CD8-positive, alpha-beta memory T cell (primary cell): ENCODE measurements around the gene GNAZ. TPM values are rescaled to one million over a fixed set of nuclear protein-coding genes. Genes with fewer than 3 reads are reported as not detected.
A peak's percentile ranks its signal among the peaks of the same experiment; 100 is the strongest.

Source experiments
- CTCF ChIA-PET: fragments of 350-600 bp; sonication (Branson Sonifier 250); formaldehyde crosslinking; loops from one replicate; lab custom pipeline; 2021; ENCODE audit warnings: antibody characterized with exemption; lab: Charles Lee
- POLR2A ChIA-PET: fragments of 350-600 bp; sonication (Branson Sonifier 250); formaldehyde crosslinking; loops from one replicate; lab custom pipeline; 2021; ENCODE audit warnings: antibody characterized with exemption; lab: Charles Lee
- DNase-seq, 5 donors: peaks; one replicate each; pipeline versions ENCODE4 v3.0.0 to v3.0.0-alpha.2; 2020 to 2022; ENCODE audit warnings: mixed read lengths in 1 of 5
- H3K27ac ChIP-seq: one replicate; pipeline ENCODE4 v1.7.0; 2013; ENCODE audit warnings: low read depth, mild to moderate bottlenecking, low read length, moderate library complexity
- H3K27me3 ChIP-seq: 2 replicates; pipeline ENCODE4 v1.7.0; 2013; ENCODE audit warnings: low read length, mild to moderate bottlenecking; ENCODE audit not compliant: insufficient read depth, poor library complexity, severe bottlenecking
- H3K36me3 ChIP-seq: 2 replicates; pipeline ENCODE4 v1.7.0; 2013; ENCODE audit warnings: mild to moderate bottlenecking, low read length, moderate library complexity; ENCODE audit not compliant: insufficient read depth
- H3K4me1 ChIP-seq: 2 replicates; pipeline ENCODE4 v1.7.0; 2013; ENCODE audit warnings: mild to moderate bottlenecking, low read length, moderate library complexity; ENCODE audit not compliant: insufficient read depth
- H3K4me3 ChIP-seq: 2 replicates; pipeline ENCODE4 v1.7.0; 2013; ENCODE audit warnings: mild to moderate bottlenecking, low read length
- H3K9me3 ChIP-seq: 2 replicates; pipeline ENCODE4 v1.7.0; 2013; ENCODE audit warnings: mild to moderate bottlenecking, low read length
- H3K27ac Mint-ChIP-seq, 8 donors: one replicate each; pipeline ENCODE4 v1.8.0; 2020 to 2021; ENCODE audit warnings: mixed read lengths in 8 of 8, mild to moderate bottlenecking in 6 of 8, inconsistent platforms in 3 of 8, moderate library complexity in 3 of 8
- H3K27me3 Mint-ChIP-seq, 2 donors: one replicate each; pipeline ENCODE4 v1.8.0; 2020 to 2021; ENCODE audit warnings: mixed read lengths in 2 of 2, mild to moderate bottlenecking in 1 of 2, moderate library complexity in 1 of 2
- H3K36me3 Mint-ChIP-seq, 3 donors: one replicate each; pipeline ENCODE4 v1.8.0; 2020 to 2021; ENCODE audit warnings: mixed read lengths in 3 of 3, inconsistent platforms in 1 of 3, mild to moderate bottlenecking in 1 of 3
- H3K4me1 Mint-ChIP-seq, 3 donors: one replicate each; pipeline ENCODE4 v1.8.0; 2020 to 2021; ENCODE audit warnings: mixed read lengths in 3 of 3, inconsistent platforms in 1 of 3, mild to moderate bottlenecking in 1 of 3
- H3K4me3 Mint-ChIP-seq, 7 donors: one replicate each; pipeline ENCODE4 v1.8.0; 2020 to 2021; ENCODE audit warnings: mixed read lengths in 7 of 7, mild to moderate bottlenecking in 6 of 7, moderate library complexity in 4 of 7, inconsistent platforms in 2 of 7
- H3K9me3 Mint-ChIP-seq, 5 donors: one replicate each; pipeline ENCODE4 v1.8.0; 2020 to 2022; ENCODE audit warnings: mixed read lengths in 5 of 5, mild to moderate bottlenecking in 3 of 5, moderate library complexity in 2 of 5, inconsistent platforms in 1 of 5
- polyA plus RNA-seq: library from polyadenylated mRNA; unstranded; fragments of 300-500 nt; fragmentation: Illumina TruSeq; gene quantifications from one replicate; pipeline ENCODE4 v1.2.3, GENCODE V29; 2021
- total RNA-seq, 2 experiments: library from RNA; stranded (reverse); gene quantifications; one replicate each; pipeline ENCODE4 v1.2.3, GENCODE V29; 2021

The GNAZ gene
- total and polyA plus RNA-seq, 3 experiments from 2014 or later, result 0.53 to 2.6 (median 2.0) TPM

DNA sequence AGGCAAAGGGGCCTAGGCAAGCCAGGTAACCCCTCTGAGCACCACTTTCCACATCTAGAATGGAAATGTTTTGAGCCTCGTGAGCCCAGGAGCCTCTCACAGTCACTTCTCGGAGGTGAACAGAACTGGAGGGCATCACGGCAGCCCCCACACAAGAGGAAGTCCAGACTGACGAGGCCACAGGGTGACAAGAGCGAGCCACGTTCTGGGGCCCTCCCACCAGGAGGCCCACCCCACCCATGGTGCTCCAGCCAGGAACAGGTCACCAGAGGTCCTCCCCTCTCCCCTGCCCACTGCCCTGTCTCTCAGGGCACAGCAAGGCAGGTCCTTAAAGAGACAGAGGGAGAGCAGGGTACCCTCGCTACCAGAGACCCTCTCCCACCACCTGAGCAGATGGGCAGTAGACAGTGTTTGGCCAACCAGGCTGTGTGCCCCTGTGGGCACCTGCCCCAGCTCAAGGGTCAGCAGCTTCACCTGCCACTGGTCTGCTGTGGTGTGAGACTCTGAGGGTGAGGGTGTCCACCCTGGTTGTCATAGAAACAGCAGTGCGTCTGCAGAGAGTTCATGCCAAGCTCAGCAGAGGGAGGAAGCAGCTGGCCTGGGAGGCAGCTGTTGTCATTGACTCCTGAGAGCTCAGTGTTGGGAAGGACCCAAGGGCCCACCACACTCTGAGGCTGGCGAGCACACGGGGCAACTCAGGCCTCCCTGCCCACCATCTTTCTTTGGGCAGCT lies 40.0 kb downstream of the GNAZ start:
- Mint-ChIP-seq H3K27me3 (peaks cover 0 to 1% of the 10 kb centered on the region in 2 donors), H3K36me3 (no peaks in the 10 kb centered on the region), H3K27ac (no peak overlapping the region), H3K9me3 (no peaks in the 10 kb centered on the region), H3K4me3 (no peak overlapping the region), H3K4me1 (no peaks in the 10 kb centered on the region)
- DNase-seq, result no peak
- Histone ChIP-seq H3K4me3 (no peak overlapping the region), H3K4me1 (no peaks in the 10 kb centered on the region), H3K27ac (no peak overlapping the region), H3K9me3 (no peaks in the 10 kb centered on the region), H3K27me3 (peaks cover 4% of the 10 kb centered on the region), H3K36me3 (no peaks in the 10 kb centered on the region)
- ChIA-PET CTCF (interaction anchor here (0.9 to 1.4 kb wide), 3 partner anchors 9 to 150 kb away, joined by 3 read pairs; no protein-coding TSS in a partner anchor), POLR2A (no interaction called here)

DNA sequence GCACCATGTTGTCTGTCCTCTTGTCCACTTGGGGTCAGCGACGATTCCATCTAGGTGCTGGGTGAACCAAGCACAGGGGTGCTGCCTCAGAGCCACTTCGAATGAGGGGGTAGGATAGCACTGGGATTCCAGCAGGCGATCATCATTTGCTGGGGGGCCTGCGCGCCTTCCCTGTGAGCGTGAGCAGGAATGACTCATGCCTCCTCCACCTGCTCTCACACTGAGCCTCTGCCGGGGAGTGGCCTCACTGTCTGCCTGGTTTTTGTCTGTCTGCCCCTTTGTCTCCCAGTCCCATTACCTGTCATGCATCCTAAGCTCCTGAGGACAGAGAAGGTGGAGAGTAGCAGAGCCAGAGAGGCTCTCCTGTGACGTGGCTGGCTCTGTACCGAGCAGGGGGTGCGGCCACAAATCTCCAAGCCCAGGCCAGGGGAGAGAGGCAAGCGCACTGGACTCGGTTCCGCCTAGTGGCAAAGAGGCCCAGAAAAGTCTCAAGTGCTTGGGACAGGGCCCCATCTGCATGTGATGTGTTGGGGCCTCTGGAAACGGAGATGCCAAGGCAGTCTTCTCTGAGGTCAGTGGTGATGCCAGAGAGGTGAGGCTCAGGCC lies 40.7 kb downstream of the GNAZ start:
- Histone ChIP-seq H3K9me3 (no peaks in the 10 kb centered on the region), H3K36me3 (no peaks in the 10 kb centered on the region), H3K4me1 (no peaks in the 10 kb centered on the region), H3K4me3 (no peak overlapping the region), H3K27ac (no peak overlapping the region), H3K27me3 (peaks cover 4% of the 10 kb centered on the region)
- H3K4me3 Mint-ChIP-seq, result no peak overlapping the region
- peaks cover 0 to 1% of the 10 kb centered on the region in 2 donors for H3K27me3 Mint-ChIP-seq
- H3K27ac Mint-ChIP-seq, result peak overlapping the region in 1 of 8 donors; percentile 40
- ChIA-PET POLR2A (no interaction called here), CTCF (interaction anchor here (0.9 to 1.3 kb wide), 2 partner anchors 9 to 17 kb away, joined by 3 read pairs; no protein-coding TSS in a partner anchor)
- H3K36me3 Mint-ChIP-seq, result no peaks in the 10 kb centered on the region
- DNase-seq, result no peak
- H3K9me3 Mint-ChIP-seq, result no peaks in the 10 kb centered on the region
- no peaks in the 10 kb centered on the region for H3K4me1 Mint-ChIP-seq

DNA sequence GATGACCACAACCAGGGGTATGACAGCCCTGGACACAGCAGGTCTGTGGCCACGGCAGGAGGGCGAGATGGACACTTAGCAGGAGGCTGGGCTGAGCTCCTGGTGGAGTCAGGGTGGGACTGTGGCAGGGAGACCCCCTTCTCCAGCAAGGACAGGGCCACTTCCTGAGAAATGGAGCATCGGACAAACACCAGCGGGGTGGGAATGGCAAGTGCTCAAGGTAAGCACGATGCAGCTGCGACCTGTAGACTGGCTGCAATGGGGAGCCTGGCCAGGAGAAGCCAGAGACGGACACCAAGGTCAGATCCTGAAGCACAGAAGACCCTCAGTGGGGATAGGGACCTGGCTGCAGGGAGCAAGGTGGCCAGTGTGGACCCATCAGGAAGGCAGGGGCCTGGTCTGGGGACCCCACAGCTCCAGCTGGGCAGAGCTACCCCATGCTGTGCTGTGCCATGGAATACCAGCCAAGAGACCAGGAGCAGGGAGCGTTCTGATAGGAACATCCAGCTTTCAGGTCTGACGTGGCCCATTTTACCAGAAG lies 42.2 kb downstream of the GNAZ start:
- Histone ChIP-seq H3K4me3 (no peak overlapping the region), H3K27me3 (peaks cover 4% of the 10 kb centered on the region), H3K27ac (no peak overlapping the region), H3K9me3 (no peaks in the 10 kb centered on the region), H3K36me3 (no peaks in the 10 kb centered on the region), H3K4me1 (no peaks in the 10 kb centered on the region)
- no peaks in the 10 kb centered on the region for H3K36me3 Mint-ChIP-seq
- no peaks in the 10 kb centered on the region for H3K4me1 Mint-ChIP-seq
- H3K4me3 Mint-ChIP-seq, result no peak overlapping the region
- CTCF ChIA-PET, result interaction anchor here (1.4 kb wide), 1 partner anchor 153 kb away, joined by 3 read pairs; no protein-coding TSS in a partner anchor
- no peaks in the 10 kb centered on the region for H3K9me3 Mint-ChIP-seq
- H3K27ac Mint-ChIP-seq, result peak overlapping the region in 1 of 8 donors; percentile 5
- POLR2A ChIA-PET, result no interaction called here
- H3K27me3 Mint-ChIP-seq, result no peaks in the 10 kb centered on the region
- no peak for DNase-seq

DNA sequence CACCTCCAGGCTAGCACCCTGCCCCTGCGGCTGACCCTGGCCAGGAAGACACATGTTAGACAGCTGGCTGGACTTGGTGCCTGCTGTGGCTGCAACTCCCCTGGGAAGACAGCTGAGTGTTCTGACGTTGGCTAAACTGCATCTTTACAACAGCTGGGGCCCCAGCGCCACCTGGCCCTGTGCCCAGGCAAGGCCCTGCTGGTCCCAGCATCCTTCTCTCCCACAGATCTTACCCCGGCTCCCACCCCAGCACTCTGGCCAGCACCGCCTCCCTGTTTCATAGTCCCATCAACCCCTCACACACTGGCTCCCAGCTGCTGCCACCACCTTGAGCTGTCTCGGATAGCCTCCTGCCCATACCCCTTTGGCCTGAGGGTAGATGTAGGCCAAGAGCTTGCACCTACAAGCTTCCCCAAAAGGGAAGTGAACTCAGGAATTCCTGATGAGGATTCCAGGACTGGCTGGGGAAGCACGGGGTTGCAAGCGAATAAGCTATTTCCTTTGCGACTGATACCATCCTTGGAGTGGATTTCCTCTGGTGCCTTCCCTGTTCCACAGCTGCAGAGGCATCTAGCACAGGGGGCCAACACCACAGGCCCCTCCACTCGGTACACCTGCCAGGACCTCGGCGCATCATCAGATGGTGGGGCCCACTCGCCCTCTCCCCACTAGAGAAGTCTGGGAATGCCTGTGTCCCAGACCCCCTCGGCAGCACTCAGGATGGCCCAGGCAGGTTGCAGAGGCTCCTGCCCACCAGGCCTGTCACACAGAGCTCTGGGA lies 42.9 kb downstream of the GNAZ start:
- H3K36me3 ChIP-seq, result no peaks in the 10 kb centered on the region
- no peak overlapping the region for H3K27ac ChIP-seq
- H3K27me3 ChIP-seq, result peaks cover 4% of the 10 kb centered on the region
- H3K4me1 Mint-ChIP-seq, result no peaks in the 10 kb centered on the region
- H3K9me3 Mint-ChIP-seq, result no peaks in the 10 kb centered on the region
- H3K9me3 ChIP-seq, result no peaks in the 10 kb centered on the region
- H3K27ac Mint-ChIP-seq, result no peak overlapping the region
- H3K4me3 ChIP-seq, result no peak overlapping the region
- H3K27me3 Mint-ChIP-seq, result no peaks in the 10 kb centered on the region
- H3K4me1 ChIP-seq, result no peaks in the 10 kb centered on the region
- peak overlapping the region in 1 of 7 donors; percentile 61 for H3K4me3 Mint-ChIP-seq
- CTCF ChIA-PET, result interaction anchor here (1.0 to 1.4 kb wide), 3 partner anchors 15 to 154 kb away, joined by 3 read pairs; no protein-coding TSS in a partner anchor
- no peaks in the 10 kb centered on the region for H3K36me3 Mint-ChIP-seq
- POLR2A ChIA-PET, result no interaction called here
- no peak for DNase-seq

DNA sequence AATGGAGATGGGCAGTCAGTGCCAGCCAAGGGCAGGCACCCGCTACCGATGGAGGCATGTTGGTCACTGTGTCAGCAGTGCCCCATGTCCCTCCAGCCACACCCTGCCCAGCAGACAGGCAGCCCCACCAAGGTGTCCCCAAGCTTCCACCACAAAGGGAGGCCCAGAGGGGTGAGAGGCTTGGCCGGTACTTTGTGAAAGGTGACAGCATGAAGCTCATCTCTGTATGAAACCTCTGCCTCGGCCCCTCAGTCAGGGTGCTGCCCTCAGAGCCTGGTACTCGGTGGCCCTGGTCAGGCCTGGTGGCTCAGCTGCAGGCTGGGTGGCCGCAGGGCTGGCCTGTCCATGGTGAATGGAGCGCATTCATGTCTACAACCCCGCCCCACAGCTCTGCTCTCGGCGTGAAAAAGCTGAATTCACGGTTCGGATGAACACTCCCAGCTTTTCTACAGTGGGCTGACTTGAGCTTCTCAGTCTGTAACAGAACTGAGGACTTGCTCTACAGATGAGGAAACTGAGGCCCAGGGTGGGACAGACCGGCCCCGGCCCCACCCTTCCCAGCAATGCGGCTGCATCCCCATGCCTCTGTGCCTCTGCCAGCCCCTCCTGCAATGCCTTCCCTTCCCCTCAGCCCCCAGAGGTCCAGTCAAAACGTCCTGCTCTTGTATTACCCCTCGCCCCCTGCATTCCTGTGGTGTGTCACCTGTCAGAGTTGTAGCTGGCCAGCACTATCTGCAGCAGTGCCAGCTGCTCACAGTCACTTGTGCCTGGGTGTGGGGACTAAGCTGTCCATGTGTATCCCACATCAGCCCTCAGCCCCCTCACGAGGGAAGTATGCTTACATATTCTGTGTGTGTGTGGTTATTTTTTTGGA lies 43.8 kb downstream of the GNAZ start:
- Histone ChIP-seq H3K36me3 (no peaks in the 10 kb centered on the region), H3K27me3 (peaks cover 4% of the 10 kb centered on the region), H3K9me3 (no peaks in the 10 kb centered on the region), H3K27ac (no peak overlapping the region), H3K4me3 (no peak overlapping the region), H3K4me1 (peaks cover 2% of the 10 kb centered on the region)
- peaks cover 0 to 4% (median under 1%) of the 10 kb centered on the region in 3 donors for H3K4me1 Mint-ChIP-seq
- H3K27me3 Mint-ChIP-seq, result no peaks in the 10 kb centered on the region
- CTCF ChIA-PET, result interaction anchor here (1.0 to 1.4 kb wide), 3 partner anchors 14 to 154 kb away, joined by 3 read pairs; no protein-coding TSS in a partner anchor
- POLR2A ChIA-PET, result no interaction called here
- no peak overlapping the region for H3K4me3 Mint-ChIP-seq
- no peak for DNase-seq
- H3K27ac Mint-ChIP-seq, result no peak overlapping the region
- H3K9me3 Mint-ChIP-seq, result no peaks in the 10 kb centered on the region
- no peaks in the 10 kb centered on the region for H3K36me3 Mint-ChIP-seq

DNA sequence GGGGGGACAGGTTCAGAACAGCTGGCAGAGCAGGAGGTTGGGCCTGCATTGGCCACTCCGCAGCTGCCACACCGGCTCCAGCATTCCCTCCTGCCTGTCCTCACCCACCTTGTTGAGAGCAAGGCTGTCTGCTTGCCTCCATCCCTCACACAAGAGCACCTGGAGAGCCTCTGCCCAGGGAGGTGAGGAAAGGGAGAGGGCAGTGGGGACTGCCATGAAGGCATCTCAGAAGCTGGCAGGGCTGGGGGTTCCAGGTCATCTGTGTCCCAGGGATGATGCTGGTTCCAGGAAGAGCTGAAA lies 44.4 kb downstream of the GNAZ start:
- no peaks in the 10 kb centered on the region for H3K36me3 ChIP-seq
- H3K9me3 ChIP-seq, result no peaks in the 10 kb centered on the region
- no peak for DNase-seq
- Mint-ChIP-seq H3K4me1 (peaks cover 6 to 10% (median 6%) of the 10 kb centered on the region in 3 donors), H3K36me3 (peaks cover 0 to 3% (median 0%) of the 10 kb centered on the region in 3 donors), H3K27me3 (no peaks in the 10 kb centered on the region), H3K9me3 (no peaks in the 10 kb centered on the region), H3K27ac (peak overlapping the region in 1 of 8 donors; percentile 24), H3K4me3 (no peak overlapping the region)
- H3K4me1 ChIP-seq, result peaks cover 8% of the 10 kb centered on the region
- no peak overlapping the region for H3K27ac ChIP-seq
- CTCF ChIA-PET, result interaction anchor here (1.0 to 1.1 kb wide), 2 partner anchors 13 to 154 kb away, joined by 3 read pairs; no protein-coding TSS in a partner anchor
- peaks cover 4% of the 10 kb centered on the region for H3K27me3 ChIP-seq
- H3K4me3 ChIP-seq, result no peak overlapping the region
- POLR2A ChIA-PET, result no interaction called here

DNA sequence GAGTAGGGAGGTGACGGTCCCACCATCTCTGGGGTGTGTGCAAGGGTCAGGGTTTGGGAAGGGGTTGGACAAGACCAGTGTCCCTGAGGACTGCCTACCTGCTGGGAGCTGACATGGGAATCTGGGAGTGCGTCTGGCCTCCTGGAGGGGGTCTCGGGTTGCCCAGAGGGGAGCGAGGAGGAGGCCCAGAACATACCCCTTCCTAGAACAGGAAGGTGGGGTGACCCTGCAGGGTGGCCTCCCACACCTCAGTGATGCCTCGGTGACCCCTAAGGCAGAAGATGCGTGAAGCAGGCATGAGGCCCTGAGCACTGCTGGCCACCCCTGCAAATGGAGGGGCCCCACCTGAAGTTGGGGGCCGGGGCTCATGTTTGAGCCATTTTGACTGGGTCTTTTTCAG lies 45.0 kb downstream of the GNAZ start:
- H3K36me3 ChIP-seq, result no peaks in the 10 kb centered on the region
- ChIA-PET CTCF (no interaction called here), POLR2A (no interaction called here)
- Mint-ChIP-seq H3K36me3 (peaks cover 0 to 4% (median 0%) of the 10 kb centered on the region in 3 donors), H3K4me3 (no peak overlapping the region), H3K27me3 (no peaks in the 10 kb centered on the region), H3K4me1 (peaks cover 9 to 17% (median 11%) of the 10 kb centered on the region in 3 donors), H3K27ac (peak overlapping the region in 3 of 8 donors; percentile 56 to 83 (median 82)), H3K9me3 (no peaks in the 10 kb centered on the region)
- H3K27me3 ChIP-seq, result peaks cover 4% of the 10 kb centered on the region
- H3K27ac ChIP-seq, result no peak overlapping the region
- no peaks in the 10 kb centered on the region for H3K9me3 ChIP-seq
- DNase-seq, result no peak
- no peak overlapping the region for H3K4me3 ChIP-seq
- H3K4me1 ChIP-seq, result peaks cover 15% of the 10 kb centered on the region
